Gastrocnemius medialis (tissue), 4 donors: ENCODE data around the gene RPRD1B. TPM values are rescaled to one million over a fixed set of nuclear protein-coding genes. Genes with fewer than 3 reads are reported as not detected.
A peak's percentile ranks its signal among the peaks of the same experiment; 100 is the strongest.

Experiments
- ATAC-seq, 2 donors: fragments of 150-250 bp; one replicate each; pipeline ENCODE4 v1.9.1; 2016
- DNase-seq, 2 donors: peaks; one replicate each; pipeline ENCODE4 v3.0.0-alpha.2; 2019
- H3K27ac ChIP-seq, 4 donors: fragments of 200-600 bp; sonication (generic); 1 replicate in 1 of 4; 2 replicates in 3 of 4; pipeline ENCODE4 v1.5.1; 2016 to 2018; ENCODE audit warnings: mild to moderate bottlenecking in 2 of 4, moderate library complexity in 1 of 4
- H3K27me3 ChIP-seq, 3 donors: fragments of 200-600 bp; sonication (generic) in 2 of 3; 1 replicate in 1 of 3; 2 replicates in 2 of 3; pipeline versions ENCODE4 v1.5.1 to v1.6.0; 2016 to 2019; ENCODE audit warnings: mild to moderate bottlenecking in 1 of 3, moderate library complexity in 1 of 3
- H3K36me3 ChIP-seq, 2 donors: fragments of 200-600 bp; sonication (generic) in 1 of 2; one replicate each; pipeline ENCODE4 v1.5.1; 2017 to 2018
- H3K4me1 ChIP-seq, 2 donors: fragments of 200-600 bp; sonication (generic) in 1 of 2; one replicate each; pipeline ENCODE4 v1.5.1; 2016 to 2017; ENCODE audit warnings: mild to moderate bottlenecking in 2 of 2
- H3K4me3 ChIP-seq, 4 donors: fragments of 200-600 bp; sonication (generic) in 3 of 4; 1 replicate in 1 of 4; 2 replicates in 3 of 4; pipeline ENCODE4 v1.5.1; 2016 to 2019; ENCODE audit warnings: mild to moderate bottlenecking in 2 of 4
- H3K9me3 ChIP-seq, 3 donors: fragments of 200-600 bp; sonication (generic) in 2 of 3; 1 replicate in 1 of 3; 2 replicates in 2 of 3; pipeline ENCODE4 v1.5.1; 2016 to 2019
- POLR2A ChIP-seq, 2 donors: fragments of 450-650 bp; IDR thresholded peaks; one replicate each; pipeline ENCODE4 v1.6.1; 2017; ENCODE audit warnings: antibody characterized with exemption in 2 of 2, mild to moderate bottlenecking in 2 of 2, moderate library complexity in 2 of 2
- in situ Hi-C, 4 donors: fragments of 200-750 bp; cut with MboI; loops; one replicate each; pipeline versions ENCODE4 v1.15.0 to v1.8.0; 2017; ENCODE audit warnings: low sequenced_read_pairs in 4 of 4
- intact Hi-C: fragments of 100-400 bp; cut with DNase I; formaldehyde crosslinking; loops from one replicate; pipeline ENCODE4 v1.15.1; 2023; ENCODE audit warnings: low total_unique reads
- total RNA-seq, 4 donors: library from RNA; depleted of rRNA; stranded (reverse); fragments of >200 nt; gene quantifications; one replicate each; pipeline versions ENCODE4 v1.1.0 to v1.2.3, GENCODE V29; 2016
- TF ChIP-seq, protein P1 (sequence below), 5 experiments: fragments of 450-650 bp in 3 of 5; fragments of 200-600 bp in 2 of 5; sonication (generic) in 2 of 5; IDR thresholded peaks in 4 of 5; conservative IDR thresholded peaks in 1 of 5; 1 replicate in 4 of 5; 2 replicates in 1 of 5; pipeline ENCODE4 v1.5.1; 2016 to 2019; ENCODE audit warnings: antibody characterized with exemption in 5 of 5, mild to moderate bottlenecking in 3 of 5, moderate library complexity in 3 of 5

Gene RPRD1B
- total RNA-seq, 4 donors from 2014 or later = 25.2 to 61.0 (median 40.6) TPM

DNA sequence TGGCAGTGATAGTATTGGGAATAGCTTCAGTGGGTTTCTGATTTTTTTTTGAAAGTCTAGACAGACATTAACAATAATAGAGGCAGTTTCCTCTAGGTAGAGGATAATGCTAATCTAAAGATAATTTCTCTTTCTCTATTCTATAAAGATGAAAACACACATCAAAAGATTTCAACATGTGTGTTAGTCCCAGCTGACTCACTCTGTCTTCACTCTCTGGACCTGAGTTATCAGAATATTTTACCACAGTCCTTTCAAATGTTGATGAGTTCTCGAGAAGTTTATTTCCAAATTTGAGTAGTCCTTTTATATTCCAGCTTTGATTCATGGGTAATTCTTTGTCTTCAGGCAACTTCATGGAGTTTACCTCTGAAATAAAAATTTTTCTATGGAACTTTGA lies 17.1 kb downstream of the RPRD1B start:
- in situ Hi-C loops (loop anchor here in 2 of 4 donors (5.0 to 25.0 kb wide), 3 partner anchors 164 to 287 kb away; partner anchors contain the start of gene LBP (in 1 of the 2)), intact Hi-C loops (loop anchor here (10.0 kb wide), 1 partner anchor 254 kb away; the partner anchor contains the start of gene BPI)
- H3K36me3 ChIP-seq = peaks cover 0 to 10% of the 10 kb centered on the region in 2 donors
- no peaks in the 10 kb centered on the region for H3K9me3 ChIP-seq
- TF ChIP-seq, protein P1, sequence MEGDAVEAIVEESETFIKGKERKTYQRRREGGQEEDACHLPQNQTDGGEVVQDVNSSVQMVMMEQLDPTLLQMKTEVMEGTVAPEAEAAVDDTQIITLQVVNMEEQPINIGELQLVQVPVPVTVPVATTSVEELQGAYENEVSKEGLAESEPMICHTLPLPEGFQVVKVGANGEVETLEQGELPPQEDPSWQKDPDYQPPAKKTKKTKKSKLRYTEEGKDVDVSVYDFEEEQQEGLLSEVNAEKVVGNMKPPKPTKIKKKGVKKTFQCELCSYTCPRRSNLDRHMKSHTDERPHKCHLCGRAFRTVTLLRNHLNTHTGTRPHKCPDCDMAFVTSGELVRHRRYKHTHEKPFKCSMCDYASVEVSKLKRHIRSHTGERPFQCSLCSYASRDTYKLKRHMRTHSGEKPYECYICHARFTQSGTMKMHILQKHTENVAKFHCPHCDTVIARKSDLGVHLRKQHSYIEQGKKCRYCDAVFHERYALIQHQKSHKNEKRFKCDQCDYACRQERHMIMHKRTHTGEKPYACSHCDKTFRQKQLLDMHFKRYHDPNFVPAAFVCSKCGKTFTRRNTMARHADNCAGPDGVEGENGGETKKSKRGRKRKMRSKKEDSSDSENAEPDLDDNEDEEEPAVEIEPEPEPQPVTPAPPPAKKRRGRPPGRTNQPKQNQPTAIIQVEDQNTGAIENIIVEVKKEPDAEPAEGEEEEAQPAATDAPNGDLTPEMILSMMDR (IDR thresholded peaks at IDR 0.05 in 4 of 5, conservative IDR thresholded peaks at IDR 0.05 in 1 of 5) = no peak
- TF ChIP-seq POLR2A (IDR thresholded peaks at IDR 0.05) = no peak
- no peaks in the 10 kb centered on the region for H3K27me3 ChIP-seq
- ATAC-seq (no peak), DNase-seq (no peak)
- peak overlapping the region; percentile 69 to 86 (median 77) for H3K27ac ChIP-seq
- peaks cover 51 to 62% of the 10 kb centered on the region in 2 donors for H3K4me1 ChIP-seq
- H3K4me3 ChIP-seq = no peak overlapping the region

DNA sequence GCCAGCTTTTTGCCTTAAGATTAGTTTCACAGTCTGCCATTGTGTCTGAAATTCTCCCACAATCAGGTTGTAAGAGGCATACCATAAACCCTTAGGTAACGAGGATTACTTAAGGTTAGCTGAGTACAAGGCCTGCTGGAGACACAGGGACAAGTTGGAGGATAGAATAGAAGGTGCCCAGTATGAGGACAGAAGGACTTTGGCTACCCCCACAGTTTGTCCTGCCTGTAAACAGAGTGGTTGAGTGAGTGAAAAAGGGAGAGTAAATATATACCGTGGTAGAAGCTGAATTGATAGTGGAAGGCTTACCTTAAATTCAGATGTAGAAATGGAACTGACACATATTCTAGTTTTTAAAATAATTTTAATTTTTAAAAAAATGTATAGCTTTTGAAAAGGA lies 19.3 kb downstream of the RPRD1B start:
- peak overlapping the region; percentile 18 to 86 (median 32) for H3K27ac ChIP-seq
- peaks cover 0 to 18% of the 10 kb centered on the region in 2 donors for H3K36me3 ChIP-seq
- ATAC-seq (no peak), DNase-seq (no peak)
- no peak overlapping the region for H3K4me3 ChIP-seq
- H3K4me1 ChIP-seq = peaks cover 37 to 47% of the 10 kb centered on the region in 2 donors
- intact Hi-C loops (loop anchor here (10.0 kb wide), 1 partner anchor 252 kb away; the partner anchor contains the start of gene BPI), in situ Hi-C loops (loop anchor here in 2 of 4 donors (5.0 to 25.0 kb wide), 3 partner anchors 162 to 284 kb away; partner anchors contain the start of gene LBP (in 1 of the 2))
- TF ChIP-seq, protein P1 (IDR thresholded peaks at IDR 0.05 in 4 of 5, conservative IDR thresholded peaks at IDR 0.05 in 1 of 5) = no peak
- no peak for TF ChIP-seq POLR2A (IDR thresholded peaks at IDR 0.05)
- no peaks in the 10 kb centered on the region for H3K27me3 ChIP-seq
- no peaks in the 10 kb centered on the region for H3K9me3 ChIP-seq

DNA sequence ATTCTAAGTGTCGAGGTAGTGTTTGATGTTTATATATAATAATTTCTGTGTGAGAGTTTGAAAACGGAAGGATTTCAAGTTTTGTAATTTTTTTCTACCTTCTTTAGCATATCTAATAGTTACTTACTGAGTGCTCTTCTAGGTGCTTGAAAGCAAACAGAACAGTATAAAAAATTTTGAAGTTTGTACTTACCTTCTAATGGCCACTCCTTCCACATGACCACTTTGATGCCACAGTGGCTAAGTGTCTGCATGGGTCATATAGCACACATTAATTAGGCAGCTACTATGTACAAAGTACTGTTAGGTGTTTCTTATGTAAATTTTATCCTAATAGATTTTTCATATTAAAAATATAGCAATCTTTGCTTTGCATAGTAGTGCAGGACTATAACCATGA lies 21.1 kb downstream of the RPRD1B start:
- in situ Hi-C loops = loop anchor here (5.0 to 25.0 kb wide), 5 partner anchors 108 to 283 kb away; partner anchors contain the start of genes TGM2 (in 2 of the 4) and LBP (in 1 of the 4)
- Histone ChIP-seq H3K27ac (peak overlapping the region in 1 of 4 donors; percentile 86), H3K9me3 (no peaks in the 10 kb centered on the region), H3K4me3 (no peak overlapping the region), H3K36me3 (peaks cover 0 to 26% of the 10 kb centered on the region in 2 donors), H3K27me3 (no peaks in the 10 kb centered on the region), H3K4me1 (peaks cover 26 to 38% of the 10 kb centered on the region in 2 donors)
- no peak for TF ChIP-seq POLR2A (IDR thresholded peaks at IDR 0.05)
- TF ChIP-seq, protein P1 (IDR thresholded peaks at IDR 0.05 in 4 of 5, conservative IDR thresholded peaks at IDR 0.05 in 1 of 5) = no peak
- intact Hi-C loops = loop anchor here (5.0 to 10.0 kb wide), 3 partner anchors 250 to 487 kb away; partner anchors contain the start of gene BPI
- ATAC-seq = no peak
- no peak for DNase-seq

DNA sequence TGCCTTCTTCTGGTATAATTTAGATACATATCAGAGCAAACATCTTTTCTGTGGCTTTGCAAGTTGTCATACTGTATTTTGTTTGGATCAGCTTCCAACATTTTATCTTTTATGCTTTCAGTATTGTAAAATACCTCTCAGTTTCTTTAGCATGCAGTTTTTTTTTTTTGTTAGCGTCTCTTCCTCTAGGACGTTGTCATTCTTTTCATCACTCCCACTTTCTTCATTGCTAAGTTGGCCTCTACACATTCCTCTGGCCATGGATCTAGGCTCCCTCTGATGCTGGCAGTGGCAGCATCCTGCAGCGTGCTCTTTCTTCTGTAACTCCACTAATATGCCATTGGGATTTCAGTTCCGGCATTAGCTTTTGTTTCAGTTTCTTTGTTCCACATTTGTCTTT lies 21.7 kb downstream of the RPRD1B start:
- intact Hi-C loops = loop anchor here (5.0 to 10.0 kb wide), 3 partner anchors 250 to 488 kb away; partner anchors contain the start of gene BPI
- peaks cover 22 to 33% of the 10 kb centered on the region in 2 donors for H3K4me1 ChIP-seq
- no peak overlapping the region for H3K4me3 ChIP-seq
- ATAC-seq (no peak), DNase-seq (no peak)
- H3K9me3 ChIP-seq = no peaks in the 10 kb centered on the region
- H3K27ac ChIP-seq = no peak overlapping the region
- no peaks in the 10 kb centered on the region for H3K27me3 ChIP-seq
- H3K36me3 ChIP-seq = peaks cover 0 to 32% of the 10 kb centered on the region in 2 donors
- TF ChIP-seq, protein P1 (IDR thresholded peaks at IDR 0.05 in 4 of 5, conservative IDR thresholded peaks at IDR 0.05 in 1 of 5) = no peak
- TF ChIP-seq POLR2A (IDR thresholded peaks at IDR 0.05) = no peak
- in situ Hi-C loops = loop anchor here (5.0 to 25.0 kb wide), 5 partner anchors 107 to 282 kb away; partner anchors contain the start of genes TGM2 (in 2 of the 4) and LBP (in 1 of the 4)
